DND-41 (cell line): ENCODE measurements around the gene AQP9.

ENCODE experiments used
- ATAC-seq: fragments of 200-7000 bp; cut with Tn5 transposase; 3 replicates; pipeline ENCODE4 v1.9.1; 2021; ENCODE audit warnings: low read depth; ENCODE audit not compliant: insufficient read depth
- DNase-seq: peaks from one replicate; pipeline ENCODE4 v3.0.0-alpha.2; 2020
- H2AFZ ChIP-seq: 2 replicates; pipeline ENCODE4 v1.6.0; 2012; ENCODE audit warnings: low read depth, low read length
- H3K27ac ChIP-seq: 2 replicates; pipeline ENCODE4 v1.5.1; 2012; ENCODE audit warnings: low read length, inconsistent platforms
- H3K27me3 ChIP-seq: fragments of 200-600 bp; sonication (generic); 2 replicates; pipeline ENCODE4 v1.6.0; 2012; ENCODE audit warnings: low read length, mild to moderate bottlenecking, inconsistent platforms; ENCODE audit not compliant: insufficient read depth, poor library complexity
- H3K36me3 ChIP-seq: 2 replicates; pipeline ENCODE4 v1.5.1; 2012; ENCODE audit warnings: low read length, inconsistent platforms; ENCODE audit not compliant: insufficient read depth
- H3K4me1 ChIP-seq: 2 replicates; pipeline ENCODE4 v1.5.1; 2012; ENCODE audit warnings: mild to moderate bottlenecking, low read length; ENCODE audit not compliant: insufficient read depth
- H3K4me2 ChIP-seq: 2 replicates; pipeline ENCODE4 v1.6.0; 2012; ENCODE audit warnings: mild to moderate bottlenecking, moderate library complexity, low read length, inconsistent platforms; ENCODE audit not compliant: insufficient read depth
- H3K4me3 ChIP-seq, 2 experiments: fragments of 200-600 bp in 1 of 2; shearing (Covaris generic) in 1 of 2; 2 replicates each; pipeline ENCODE4 v1.5.1; 2012 to 2016; ENCODE audit warnings: inconsistent platforms in 2 of 2, low read length in 2 of 2, mild to moderate bottlenecking in 2 of 2, low read depth in 1 of 2, moderate library complexity in 1 of 2
- H3K79me2 ChIP-seq: 2 replicates; pipeline ENCODE4 v1.6.0; 2012; ENCODE audit warnings: low read length, inconsistent platforms; ENCODE audit not compliant: insufficient read depth
- H3K9ac ChIP-seq: 2 replicates; pipeline ENCODE4 v1.6.0; 2012; ENCODE audit warnings: low read depth, mild to moderate bottlenecking, inconsistent platforms, low read length, moderate library complexity
- H3K9me3 ChIP-seq: 2 replicates; pipeline ENCODE4 v1.5.1; 2012; ENCODE audit warnings: low read length, moderate library complexity, mild to moderate bottlenecking, inconsistent platforms; ENCODE audit not compliant: insufficient read depth, severe bottlenecking
- H4K20me1 ChIP-seq: 2 replicates; pipeline ENCODE4 v1.6.0; 2012; ENCODE audit warnings: low read length; ENCODE audit not compliant: insufficient read depth
- EZH2 ChIP-seq: IDR thresholded peaks from 3 replicates; pipeline ENCODE4 v1.6.1; 2012; ENCODE audit warnings: borderline replicate concordance, low read depth, mild to moderate bottlenecking, moderate library complexity, low read length, inconsistent platforms; ENCODE audit not compliant: severe bottlenecking
- TF ChIP-seq, protein P1 (sequence below): IDR thresholded peaks from 2 replicates; pipeline ENCODE4 v1.5.1; 2012; ENCODE audit warnings: borderline replicate concordance, low read length, moderate library complexity, mild to moderate bottlenecking; ENCODE audit not compliant: poor library complexity, severe bottlenecking; ENCODE audit errors: extremely low read depth

The AQP9 gene

DNA sequence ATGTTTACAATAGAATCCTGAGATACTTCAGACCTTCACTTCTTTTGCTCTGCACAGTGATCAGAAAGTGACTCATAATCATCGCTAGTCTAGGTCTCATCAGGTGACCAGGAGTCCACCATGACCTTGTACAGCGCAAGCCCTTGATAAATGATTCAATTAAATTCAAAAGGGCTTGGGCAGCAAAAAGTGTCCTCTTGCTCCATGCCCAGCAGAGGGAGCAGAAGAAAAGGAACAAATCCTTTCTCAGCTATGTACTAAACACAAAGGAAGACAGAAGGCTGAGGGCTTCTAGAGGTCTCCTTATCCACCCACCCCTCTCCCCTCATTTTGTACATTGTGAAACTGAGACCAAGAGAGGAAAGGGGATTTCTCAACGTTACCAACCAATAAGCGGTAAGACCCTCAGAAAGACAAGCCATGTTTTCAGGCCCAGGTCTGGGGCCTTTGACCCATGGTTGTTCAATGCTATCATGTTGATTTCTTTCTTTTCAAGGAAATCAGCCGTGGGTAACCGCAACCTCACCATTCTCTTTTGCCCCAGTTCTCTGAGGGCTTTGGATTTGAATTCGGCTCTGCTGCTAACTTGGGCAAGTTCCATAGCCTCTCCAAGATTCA is 74.8 kb downstream of the AQP9 start:
- Histone ChIP-seq H3K4me3 (no peak overlapping the region), H3K4me2 (no peak overlapping the region), H4K20me1 (no peaks in the 10 kb centered on the region), H3K9ac (no peak overlapping the region), H2AFZ (no peak overlapping the region), H3K36me3 (no peaks in the 10 kb centered on the region), H3K9me3 (no peaks in the 10 kb centered on the region), H3K27me3 (no peaks in the 10 kb centered on the region), H3K4me1 (no peaks in the 10 kb centered on the region), H3K27ac (no peak overlapping the region), H3K79me2 (no peaks in the 10 kb centered on the region)
- no peak for TF ChIP-seq EZH2
- TF ChIP-seq, protein P1, sequence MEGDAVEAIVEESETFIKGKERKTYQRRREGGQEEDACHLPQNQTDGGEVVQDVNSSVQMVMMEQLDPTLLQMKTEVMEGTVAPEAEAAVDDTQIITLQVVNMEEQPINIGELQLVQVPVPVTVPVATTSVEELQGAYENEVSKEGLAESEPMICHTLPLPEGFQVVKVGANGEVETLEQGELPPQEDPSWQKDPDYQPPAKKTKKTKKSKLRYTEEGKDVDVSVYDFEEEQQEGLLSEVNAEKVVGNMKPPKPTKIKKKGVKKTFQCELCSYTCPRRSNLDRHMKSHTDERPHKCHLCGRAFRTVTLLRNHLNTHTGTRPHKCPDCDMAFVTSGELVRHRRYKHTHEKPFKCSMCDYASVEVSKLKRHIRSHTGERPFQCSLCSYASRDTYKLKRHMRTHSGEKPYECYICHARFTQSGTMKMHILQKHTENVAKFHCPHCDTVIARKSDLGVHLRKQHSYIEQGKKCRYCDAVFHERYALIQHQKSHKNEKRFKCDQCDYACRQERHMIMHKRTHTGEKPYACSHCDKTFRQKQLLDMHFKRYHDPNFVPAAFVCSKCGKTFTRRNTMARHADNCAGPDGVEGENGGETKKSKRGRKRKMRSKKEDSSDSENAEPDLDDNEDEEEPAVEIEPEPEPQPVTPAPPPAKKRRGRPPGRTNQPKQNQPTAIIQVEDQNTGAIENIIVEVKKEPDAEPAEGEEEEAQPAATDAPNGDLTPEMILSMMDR, result peak; percentile 63
- ATAC-seq, result peak; percentile 64
- peak; percentile 27 for DNase-seq

GRCh38 chr15:58213587-58214338 is 75.6 kb downstream of the AQP9 start:
- no peaks in the 10 kb centered on the region for H3K36me3 ChIP-seq
- no peaks in the 10 kb centered on the region for H3K79me2 ChIP-seq
- H3K27me3 ChIP-seq, result no peaks in the 10 kb centered on the region
- TF ChIP-seq EZH2, result no peak
- TF ChIP-seq, protein P1, result no peak
- ATAC-seq, result no peak
- H2AFZ ChIP-seq, result no peak overlapping the region
- no peak overlapping the region for H3K9ac ChIP-seq
- no peaks in the 10 kb centered on the region for H3K4me1 ChIP-seq
- no peak overlapping the region for H3K27ac ChIP-seq
- no peaks in the 10 kb centered on the region for H3K9me3 ChIP-seq
- no peak for DNase-seq
- no peak overlapping the region for H3K4me3 ChIP-seq
- no peaks in the 10 kb centered on the region for H4K20me1 ChIP-seq
- H3K4me2 ChIP-seq, result no peak overlapping the region

DNA sequence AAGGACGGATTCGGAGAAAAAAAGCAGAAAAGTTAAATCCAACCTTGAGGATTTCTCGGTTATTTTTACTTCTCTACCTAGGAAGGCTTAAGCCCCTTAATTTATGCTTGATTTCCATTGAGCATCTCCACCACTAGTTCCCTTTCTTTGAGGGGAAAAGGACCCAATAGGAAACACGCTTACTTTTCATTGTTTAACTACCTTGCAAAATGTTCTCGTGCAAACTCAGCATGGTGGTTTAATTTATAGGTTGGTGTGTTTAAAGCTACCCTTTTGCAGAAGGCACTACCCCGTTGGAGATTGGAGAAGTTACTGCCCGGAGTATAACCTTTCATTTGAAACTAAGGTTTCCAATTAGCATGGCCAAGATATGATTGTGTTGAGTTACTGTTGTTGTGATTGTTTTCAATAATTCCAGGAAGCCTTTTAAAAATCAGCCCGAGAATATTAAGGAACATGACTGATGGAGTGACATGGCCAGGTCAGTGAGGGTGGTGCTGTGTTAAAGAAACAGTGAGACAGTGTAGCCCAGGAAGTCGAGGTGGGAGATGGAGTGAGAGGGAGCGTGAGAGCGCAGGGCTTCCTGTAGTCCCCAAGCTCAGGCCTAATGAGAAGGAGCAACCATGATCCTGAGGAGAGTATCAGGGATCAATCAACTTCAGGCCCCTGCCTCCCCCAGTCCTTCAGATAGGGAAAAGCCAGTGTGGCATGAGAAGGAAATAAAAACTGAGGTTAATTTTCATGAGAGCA is 76.6 kb downstream of the AQP9 start:
- H3K4me1 ChIP-seq, result no peaks in the 10 kb centered on the region
- H3K27ac ChIP-seq, result no peak overlapping the region
- no peak overlapping the region for H3K9ac ChIP-seq
- no peak overlapping the region for H3K4me3 ChIP-seq
- H2AFZ ChIP-seq, result no peak overlapping the region
- ATAC-seq (no peak), DNase-seq (no peak)
- no peaks in the 10 kb centered on the region for H3K27me3 ChIP-seq
- no peaks in the 10 kb centered on the region for H4K20me1 ChIP-seq
- H3K36me3 ChIP-seq, result no peaks in the 10 kb centered on the region
- H3K9me3 ChIP-seq, result no peaks in the 10 kb centered on the region
- no peak overlapping the region for H3K4me2 ChIP-seq
- TF ChIP-seq, protein P1, result no peak
- TF ChIP-seq EZH2, result no peak
- H3K79me2 ChIP-seq, result no peaks in the 10 kb centered on the region
